Mammary epithelial cell (primary cell): ENCODE measurements around the gene SLC35G3.
"Not testable (repeated sequence)": the region's sequence is repeated elsewhere in the genome, so short reads cannot be mapped to it uniquely, and the experiment has no call there.

ENCODE experiments used
- CTCF ChIP-seq, 2 donors: IDR thresholded peaks in 1 of 2; conservative IDR thresholded peaks in 1 of 2; 2 replicates each; pipeline ENCODE4 v1.5.1; 2011 to 2012; ENCODE audit warnings: inconsistent platforms in 2 of 2, low read length in 2 of 2, mild to moderate bottlenecking in 2 of 2, control low read depth in 1 of 2, low read depth in 1 of 2; ENCODE audit not compliant: insufficient read depth in 1 of 2; ENCODE audit errors: extremely low read depth in 1 of 2
- EZH2 ChIP-seq: IDR thresholded peaks from 2 replicates; pipeline ENCODE4 v1.6.1; 2012; ENCODE audit warnings: low read length, inconsistent platforms, borderline replicate concordance

GRCh38 chr17:35195062-35195461 is 869 bp upstream of the SLC35G3 start:
- not testable (repeated sequence) for TF ChIP-seq CTCF (conservative IDR thresholded peaks at IDR 0.05 in 1 of 2, IDR thresholded peaks at IDR 0.05 in 1 of 2; ENCODE audit: extremely low read depth in 1 of 2, insufficient read depth in 1 of 2, low read depth in 1 of 2, low read length in 2 of 2); EZH2
